Mammary epithelial cell (primary cell): Measurements from ENCODE around the gene GALE.

Source experiments
- CTCF ChIP-seq, 2 donors: IDR thresholded peaks in 1 of 2; conservative IDR thresholded peaks in 1 of 2; 2 replicates each; pipeline ENCODE4 v1.5.1; 2011 to 2012; ENCODE audit warnings: inconsistent platforms in 2 of 2, low read length in 2 of 2, mild to moderate bottlenecking in 2 of 2, control low read depth in 1 of 2, low read depth in 1 of 2; ENCODE audit not compliant: insufficient read depth in 1 of 2; ENCODE audit errors: extremely low read depth in 1 of 2
- EZH2 ChIP-seq: IDR thresholded peaks from 2 replicates; pipeline ENCODE4 v1.6.1; 2012; ENCODE audit warnings: low read length, inconsistent platforms, borderline replicate concordance

- TF ChIP-seq CTCF (conservative IDR thresholded peaks at IDR 0.05 in 1 of 2, IDR thresholded peaks at IDR 0.05 in 1 of 2; ENCODE audit: extremely low read depth in 1 of 2, insufficient read depth in 1 of 2, low read depth in 1 of 2, low read length in 2 of 2) (no peak), EZH2 (no peak)
Measured at GRCh38 chr1:23806280-23806679, 5.7 kb upstream of the GALE start.
